HEK293 (cell line): ENCODE measurements around the gene YJU2.

Experiments used
- CTCF ChIP-seq: fragments of 450-650 bp; formaldehyde crosslinking; IDR thresholded peaks from 2 replicates; pipeline ENCODE4 v1.5.1; 2016; ENCODE audit warnings: missing biosample characterization, missing genetic modification characterization
- ELK4 ChIP-seq: IDR thresholded peaks from 2 replicates; pipeline ENCODE4 v1.6.1; 2011; ENCODE audit warnings: mild to moderate bottlenecking, low read depth, low read length, borderline replicate concordance
- HOXA7 ChIP-seq: sonication (generic); formaldehyde crosslinking; IDR thresholded peaks from 2 replicates; pipeline ENCODE4 v1.8.1; 2022; ENCODE audit warnings: missing genetic modification reagents, borderline replicate concordance
- INSM2 ChIP-seq: fragments of 450-650 bp; formaldehyde crosslinking; IDR thresholded peaks from 2 replicates; pipeline ENCODE4 v1.5.1; 2016; ENCODE audit warnings: missing biosample characterization, missing genetic modification characterization
- KLF7 ChIP-seq: fragments of 450-650 bp; formaldehyde crosslinking; IDR thresholded peaks from 2 replicates; pipeline ENCODE4 v1.5.1; 2016; ENCODE audit warnings: missing biosample characterization, missing genetic modification characterization, borderline replicate concordance
- REST ChIP-seq: fragments of 450-650 bp; formaldehyde crosslinking; IDR thresholded peaks from 2 replicates; pipeline ENCODE4 v1.5.1; 2016; ENCODE audit warnings: missing biosample characterization, missing genetic modification characterization
- TCF7L2 ChIP-seq: IDR thresholded peaks from 2 replicates; pipeline ENCODE4 v1.6.1; 2011; ENCODE audit warnings: low read depth, mild to moderate bottlenecking, inconsistent platforms, low read length, moderate library complexity, borderline replicate concordance
- YY1 ChIP-seq: fragments of 450-650 bp; formaldehyde crosslinking; IDR thresholded peaks from 2 replicates; pipeline ENCODE4 v1.5.1; 2018; ENCODE audit warnings: missing biosample characterization, missing genetic modification characterization
- ZNF148 ChIP-seq: fragments of 450-650 bp; formaldehyde crosslinking; IDR thresholded peaks from 2 replicates; pipeline ENCODE4 v1.5.0; 2017; ENCODE audit warnings: missing biosample characterization, missing genetic modification characterization, borderline replicate concordance
- ZNF169 ChIP-seq: fragments of 450-650 bp; formaldehyde crosslinking; IDR thresholded peaks from 2 replicates; pipeline ENCODE4 v1.5.1; 2016; ENCODE audit warnings: missing biosample characterization, missing genetic modification characterization
- ZNF24 ChIP-seq: fragments of 450-650 bp; formaldehyde crosslinking; IDR thresholded peaks from 2 replicates; pipeline ENCODE4 v1.5.1; 2016; ENCODE audit warnings: missing biosample characterization, missing genetic modification characterization
- ZNF324 ChIP-seq: fragments of 450-650 bp; formaldehyde crosslinking; IDR thresholded peaks from 2 replicates; pipeline ENCODE4 v1.5.1; 2016; ENCODE audit warnings: missing biosample characterization, missing genetic modification characterization
- ZNF626 ChIP-seq: fragments of 450-650 bp; sonication (Bioruptor Pico); formaldehyde crosslinking; IDR thresholded peaks from 2 replicates; pipeline ENCODE4 v1.5.1; 2018; ENCODE audit warnings: missing biosample characterization, missing genetic modification characterization, inconsistent platforms

GRCh38 chr19:4278419-4279266, 31.8 kb downstream of the YJU2 start, which contains the start of gene SHD:
- no peak for TF ChIP-seq TCF7L2
- TF ChIP-seq CTCF = no peak
- TF ChIP-seq ZNF24 (tag by site-specific recombination) = no peak
- no peak for TF ChIP-seq YY1 (tag by site-specific recombination)
- TF ChIP-seq ZNF148 (tag by site-specific recombination) = no peak
- TF ChIP-seq KLF7 (tag by site-specific recombination) = no peak
- TF ChIP-seq ZNF626 = no peak
- TF ChIP-seq ZNF169 (tag by site-specific recombination) = no peak
- TF ChIP-seq REST (tag by site-specific recombination) = no peak
- no peak for TF ChIP-seq HOXA7 (CRISPR knock-in tag)
- no peak for TF ChIP-seq INSM2 (tag by site-specific recombination)
- no peak for TF ChIP-seq ZNF324
- no peak for TF ChIP-seq ELK4
